Measurements from ENCODE around the gene AXIN1. TPM values are rescaled to one million over a fixed set of nuclear protein-coding genes. Genes with fewer than 3 reads are reported as not detected.

AXIN1 gene
- total RNA-seq, 1 experiment from 2014 or later: 49.8 TPM

GRCh38 chr16:340370-341091, 12.0 kb downstream of the AXIN1 start:
- BruUV-seq (replicated peaks): no TSS peak
- Mint-ChIP-seq H3K4me3 (ENCODE audit: low read depth, unreplicated experiment) (no peak overlapping the region), H3K4me1 (ENCODE audit: low read depth, unreplicated experiment) (peaks cover 12% of the 10 kb centered on the region), H3K27me3 (ENCODE audit: unreplicated experiment) (no peaks in the 10 kb centered on the region), H3K9me3 (ENCODE audit: low read depth, unreplicated experiment) (peaks cover 2% of the 10 kb centered on the region), H3K27ac (ENCODE audit: unreplicated experiment) (peak overlapping the region; percentile 21), H3K36me3 (ENCODE audit: insufficient read depth, unreplicated experiment) (peaks cover 50% of the 10 kb centered on the region)
- CTCF ChIA-PET: no interaction called here
- no peak for TF ChIP-seq CTCF (IDR thresholded peaks at IDR 0.05; ENCODE audit: unreplicated experiment)
- no peak for DNase-seq
- intact Hi-C loops (cut with micrococcal nuclease; ENCODE audit: unreplicated experiment): no loop called here

- H3K4me1 Mint-ChIP-seq (ENCODE audit: low read depth, unreplicated experiment): peaks cover 21% of the 10 kb centered on the region
- H3K27me3 Mint-ChIP-seq (ENCODE audit: unreplicated experiment): no peaks in the 10 kb centered on the region
- no peak for DNase-seq
- CTCF ChIA-PET: interaction anchor here (0.6 to 1.3 kb wide), 2 partner anchors 13 to 16 kb away, joined by 3 to 6 read pairs; partner anchors contain the start of gene AXIN1
- no TSS peak for BruUV-seq (replicated peaks)
- TF ChIP-seq CTCF (IDR thresholded peaks at IDR 0.05; ENCODE audit: unreplicated experiment): no peak
- intact Hi-C loops (cut with micrococcal nuclease; ENCODE audit: unreplicated experiment): no loop called here
- H3K9me3 Mint-ChIP-seq (ENCODE audit: low read depth, unreplicated experiment): peaks cover 3% of the 10 kb centered on the region
- no peak overlapping the region for H3K4me3 Mint-ChIP-seq (ENCODE audit: low read depth, unreplicated experiment)
- H3K36me3 Mint-ChIP-seq (ENCODE audit: insufficient read depth, unreplicated experiment): peaks cover 44% of the 10 kb centered on the region
- peak overlapping the region; percentile 21 for H3K27ac Mint-ChIP-seq (ENCODE audit: unreplicated experiment)
Observed at GRCh38 chr16:339680-340079, 12.8 kb downstream of the AXIN1 start.

GRCh38 chr16:337975-338575, 14.4 kb downstream of the AXIN1 start:
- no peak for DNase-seq
- Mint-ChIP-seq H3K27ac (ENCODE audit: unreplicated experiment) (no peak overlapping the region), H3K4me3 (ENCODE audit: low read depth, unreplicated experiment) (no peak overlapping the region), H3K27me3 (ENCODE audit: unreplicated experiment) (no peaks in the 10 kb centered on the region), H3K4me1 (ENCODE audit: low read depth, unreplicated experiment) (peaks cover 34% of the 10 kb centered on the region), H3K36me3 (ENCODE audit: insufficient read depth, unreplicated experiment) (peaks cover 29% of the 10 kb centered on the region), H3K9me3 (ENCODE audit: low read depth, unreplicated experiment) (peaks cover 3% of the 10 kb centered on the region)
- no TSS peak for BruUV-seq (replicated peaks)
- no peak for TF ChIP-seq CTCF (IDR thresholded peaks at IDR 0.05; ENCODE audit: unreplicated experiment)
- CTCF ChIA-PET: interaction anchor here (1.2 kb wide), 1 partner anchor 15 kb away, joined by 8 read pairs; the partner anchor contains the start of gene AXIN1
- intact Hi-C loops (cut with micrococcal nuclease; ENCODE audit: unreplicated experiment): no loop called here

- TF ChIP-seq CTCF (IDR thresholded peaks at IDR 0.05; ENCODE audit: unreplicated experiment): no peak
- no peak overlapping the region for H3K27ac Mint-ChIP-seq (ENCODE audit: unreplicated experiment)
- intact Hi-C loops (cut with micrococcal nuclease; ENCODE audit: unreplicated experiment): no loop called here
- CTCF ChIA-PET: interaction anchor here (0.7 to 1.2 kb wide), 3 partner anchors 15 to 197 kb away, joined by 3 to 8 read pairs (median 5); partner anchors contain the start of gene AXIN1
- H3K9me3 Mint-ChIP-seq (ENCODE audit: low read depth, unreplicated experiment): peaks cover 3% of the 10 kb centered on the region
- no peak for DNase-seq
- BruUV-seq (replicated peaks): no TSS peak
- no peak overlapping the region for H3K4me3 Mint-ChIP-seq (ENCODE audit: low read depth, unreplicated experiment)
- peaks cover 34% of the 10 kb centered on the region for H3K4me1 Mint-ChIP-seq (ENCODE audit: low read depth, unreplicated experiment)
- H3K27me3 Mint-ChIP-seq (ENCODE audit: unreplicated experiment): no peaks in the 10 kb centered on the region
- peaks cover 23% of the 10 kb centered on the region for H3K36me3 Mint-ChIP-seq (ENCODE audit: insufficient read depth, unreplicated experiment)
Observed at GRCh38 chr16:337437-337836, 15.1 kb downstream of the AXIN1 start.

All from Calu3 (cell line).